ENCODE data around the gene ARL4D.

- TF ChIP-seq CTCF (conservative IDR thresholded peaks at IDR 0.05; ENCODE audit: low read depth, low read length): no peak
- TF ChIP-seq POLR2A (IDR thresholded peaks at IDR 0.05; ENCODE audit: low read depth, low read length): no peak
- no peak for TF ChIP-seq RAD21 (IDR thresholded peaks at IDR 0.05; ENCODE audit: low read length)
- TF ChIP-seq RCOR1 (IDR thresholded peaks at IDR 0.05; ENCODE audit: insufficient replicate concordance, low read length): no peak
- TF ChIP-seq CEBPB (IDR thresholded peaks at IDR 0.05; ENCODE audit: low read depth, low read length): no peak
- no peak for TF ChIP-seq RFX5 (IDR thresholded peaks at IDR 0.05; ENCODE audit: low read depth, low read length)
- TF ChIP-seq CHD1 (IDR thresholded peaks at IDR 0.05; ENCODE audit: low read depth, low read length): no peak
- no peak for TF ChIP-seq FOS (IDR thresholded peaks at IDR 0.05; ENCODE audit: low read depth, low read length)
- no peak for TF ChIP-seq SMC3 (IDR thresholded peaks at IDR 0.05; ENCODE audit: low read depth, low read length)
- TF ChIP-seq ELK1 (IDR thresholded peaks at IDR 0.05; ENCODE audit: borderline replicate concordance, low read depth, low read length): no peak
These were observed 12.5 kb downstream of the ARL4D start for GRCh38 chr17:43411369-43411677.
